Brain microvascular endothelial cell (primary cell): ENCODE results near the gene DCLRE1A.
"Not testable (repeated sequence)": the region's sequence is repeated elsewhere in the genome, so short reads cannot be mapped to it uniquely, and the experiment has no call there.

ENCODE experiments used
- DNase-seq: peaks from one replicate; pipeline ENCODE4 v3.0.0-alpha.2; 2020
- H3K27ac ChIP-seq: fragments of 250-450 bp; sonication (Bioruptor Pico); 2 replicates; pipeline ENCODE4 v1.5.1; 2020; ENCODE audit warnings: mild to moderate bottlenecking, moderate library complexity
- H3K27me3 ChIP-seq: fragments of 250-450 bp; sonication (Bioruptor Pico); replicated peaks from 2 replicates; pipeline ENCODE4 v1.5.1; 2020; ENCODE audit warnings: mild to moderate bottlenecking
- H3K36me3 ChIP-seq: fragments of 250-450 bp; sonication (Bioruptor Pico); replicated peaks from 2 replicates; pipeline ENCODE4 v1.5.1; 2020; ENCODE audit warnings: mild to moderate bottlenecking
- H3K4me3 ChIP-seq: 2 replicates; pipeline ENCODE4 v1.5.1; 2011; ENCODE audit warnings: low read depth, mild to moderate bottlenecking, control low read depth, low read length, moderate library complexity
- in situ Hi-C: cut with HindIII; loops from 2 replicates; pipeline ENCODE4 v1.10.0; 2017; ENCODE audit warnings: low sequenced_read_pairs, low pct_ligation_motif_present
- TF ChIP-seq, protein P1 (sequence below): IDR thresholded peaks from 2 replicates; pipeline ENCODE4 v1.5.1; 2011; ENCODE audit warnings: low read depth, mild to moderate bottlenecking, moderate library complexity, low read length, control low read depth, inconsistent platforms; ENCODE audit errors: missing control alignments

The DCLRE1A gene

DNA sequence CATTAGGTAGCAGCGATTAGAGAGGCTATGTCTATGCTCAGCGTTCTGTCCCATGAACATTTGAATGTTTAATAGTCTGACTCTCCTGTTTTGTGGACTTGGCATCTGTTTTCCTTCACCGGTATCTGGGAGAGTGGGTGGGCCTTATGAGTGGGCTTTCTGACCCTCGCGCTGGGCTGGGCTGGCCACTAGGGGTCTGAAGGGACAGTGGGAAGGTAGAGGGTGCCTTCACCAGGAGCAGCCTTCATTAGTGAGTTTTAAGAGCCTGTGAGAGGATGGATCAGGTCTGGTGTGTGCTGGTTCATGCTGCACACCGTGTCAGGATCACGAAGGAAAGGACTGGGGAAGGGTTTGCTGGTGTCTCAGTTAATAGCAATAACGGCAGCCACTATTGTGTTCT, 33.4 kb downstream of the DCLRE1A start:
- DNase-seq, result no peak
- TF ChIP-seq, protein P1, sequence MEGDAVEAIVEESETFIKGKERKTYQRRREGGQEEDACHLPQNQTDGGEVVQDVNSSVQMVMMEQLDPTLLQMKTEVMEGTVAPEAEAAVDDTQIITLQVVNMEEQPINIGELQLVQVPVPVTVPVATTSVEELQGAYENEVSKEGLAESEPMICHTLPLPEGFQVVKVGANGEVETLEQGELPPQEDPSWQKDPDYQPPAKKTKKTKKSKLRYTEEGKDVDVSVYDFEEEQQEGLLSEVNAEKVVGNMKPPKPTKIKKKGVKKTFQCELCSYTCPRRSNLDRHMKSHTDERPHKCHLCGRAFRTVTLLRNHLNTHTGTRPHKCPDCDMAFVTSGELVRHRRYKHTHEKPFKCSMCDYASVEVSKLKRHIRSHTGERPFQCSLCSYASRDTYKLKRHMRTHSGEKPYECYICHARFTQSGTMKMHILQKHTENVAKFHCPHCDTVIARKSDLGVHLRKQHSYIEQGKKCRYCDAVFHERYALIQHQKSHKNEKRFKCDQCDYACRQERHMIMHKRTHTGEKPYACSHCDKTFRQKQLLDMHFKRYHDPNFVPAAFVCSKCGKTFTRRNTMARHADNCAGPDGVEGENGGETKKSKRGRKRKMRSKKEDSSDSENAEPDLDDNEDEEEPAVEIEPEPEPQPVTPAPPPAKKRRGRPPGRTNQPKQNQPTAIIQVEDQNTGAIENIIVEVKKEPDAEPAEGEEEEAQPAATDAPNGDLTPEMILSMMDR, result peak; percentile 51
- in situ Hi-C loops, result no loop called here
- Histone ChIP-seq H3K27ac (no peak overlapping the region), H3K4me3 (no peak overlapping the region), H3K27me3 (no peaks in the 10 kb centered on the region), H3K36me3 (no peaks in the 10 kb centered on the region)

DNA sequence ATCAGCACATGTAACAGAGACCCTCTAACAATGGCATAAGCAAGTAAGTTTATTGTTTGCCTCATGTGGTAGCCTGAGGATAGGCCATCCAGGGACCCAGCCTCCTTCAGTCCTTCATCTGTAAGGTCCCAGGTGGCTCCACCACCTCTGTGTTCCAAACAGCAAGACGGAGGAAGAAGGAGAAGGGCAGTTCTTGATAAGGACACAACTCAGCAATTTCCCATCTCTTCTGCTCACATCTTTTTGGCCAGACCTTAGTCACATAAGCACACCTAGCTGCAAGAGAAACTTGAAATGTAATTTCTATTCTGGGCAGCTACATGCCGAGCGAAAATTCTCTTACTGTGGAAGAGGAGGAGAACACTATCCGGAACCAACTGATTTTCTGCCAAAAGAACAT, 33.9 kb downstream of the DCLRE1A start:
- H3K4me3 ChIP-seq, result no peak overlapping the region
- H3K27ac ChIP-seq, result no peak overlapping the region
- DNase-seq, result no peak
- H3K27me3 ChIP-seq, result no peaks in the 10 kb centered on the region
- TF ChIP-seq, protein P1, result no peak
- H3K36me3 ChIP-seq, result no peaks in the 10 kb centered on the region
- in situ Hi-C loops, result no loop called here

- H3K36me3 ChIP-seq, H3K27ac ChIP-seq, in situ Hi-C loops, H3K27me3 ChIP-seq, DNase-seq, H3K4me3 ChIP-seq: not testable (repeated sequence)
These were observed 39.2 kb downstream of the DCLRE1A start for GRCh38 chr10:113814700-113815099.

DNA sequence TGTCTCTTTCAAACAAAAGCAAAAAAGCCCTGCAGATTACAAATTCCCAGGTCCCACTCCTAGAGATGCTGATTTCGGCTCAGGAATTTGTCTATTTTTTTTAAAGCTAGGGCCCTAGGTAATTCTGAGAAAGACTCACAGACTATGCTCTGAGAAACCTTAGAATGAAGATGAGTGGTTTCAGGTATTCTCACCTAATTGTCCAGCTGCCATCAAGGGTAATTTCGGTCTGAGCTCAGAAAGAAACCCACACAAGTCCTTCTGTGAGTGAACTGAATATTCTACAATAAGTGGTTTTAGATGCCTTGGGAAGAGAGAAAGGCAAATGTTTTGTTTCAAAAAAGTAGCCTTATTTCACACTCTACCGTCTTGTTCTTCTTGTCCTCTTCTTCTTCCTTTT, 45.7 kb downstream of the DCLRE1A start:
- Histone ChIP-seq H3K4me3 (no peak overlapping the region), H3K36me3 (no peaks in the 10 kb centered on the region), H3K27me3 (no peaks in the 10 kb centered on the region), H3K27ac (no peak overlapping the region)
- DNase-seq, result no peak
- in situ Hi-C loops, result no loop called here
- TF ChIP-seq, protein P1, result no peak

DNA sequence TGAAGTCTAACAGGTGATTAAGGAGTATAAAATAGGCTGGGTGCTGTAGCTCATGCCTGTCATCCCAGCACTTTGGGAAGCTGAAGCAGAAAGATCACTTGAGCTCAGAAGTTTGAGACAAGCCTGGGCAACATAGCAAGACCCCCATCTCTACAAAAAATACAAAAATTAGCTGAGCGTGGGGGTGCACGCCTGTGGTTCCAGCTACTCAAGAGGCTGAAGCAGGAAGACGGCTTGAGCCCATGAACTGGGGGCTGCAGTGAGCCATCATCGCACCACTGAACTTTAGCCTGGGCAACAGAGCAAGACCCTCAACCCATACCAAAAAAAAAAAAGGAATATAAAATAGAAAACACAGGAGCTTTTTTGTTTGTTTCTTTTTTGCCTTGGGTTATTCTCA, 47.4 kb downstream of the DCLRE1A start:
- H3K27ac ChIP-seq, result no peak overlapping the region
- TF ChIP-seq, protein P1, result no peak
- in situ Hi-C loops, result no loop called here

DNA sequence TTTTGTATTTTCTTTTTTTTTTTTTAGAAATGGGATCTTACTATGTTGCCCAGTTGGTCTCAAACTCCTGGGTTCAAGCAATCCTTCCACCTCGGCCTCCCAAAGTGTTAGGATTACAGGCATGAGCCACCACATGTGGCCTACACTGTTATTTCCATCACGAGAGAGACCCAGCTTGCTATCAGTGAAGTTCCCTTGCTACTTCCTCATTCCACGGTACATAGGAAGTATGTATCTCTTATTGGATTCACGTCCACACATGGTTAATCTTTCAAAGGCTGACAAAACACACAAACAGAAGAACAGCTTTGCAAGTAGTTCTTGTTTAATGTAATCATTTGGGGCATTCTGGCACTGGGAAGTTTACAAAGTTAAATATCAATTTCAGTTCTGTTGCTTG, 50.9 kb downstream of the DCLRE1A start:
- Histone ChIP-seq H3K4me3 (no peak overlapping the region), H3K27me3 (no peaks in the 10 kb centered on the region), H3K36me3 (no peaks in the 10 kb centered on the region), H3K27ac (no peak overlapping the region)
- in situ Hi-C loops, result no loop called here
- TF ChIP-seq, protein P1, result no peak
- no peak for DNase-seq

More for the DNA sequence above, 47.4 kb downstream of the DCLRE1A start:
- Histone ChIP-seq H3K36me3 (no peaks in the 10 kb centered on the region), H3K27me3 (no peaks in the 10 kb centered on the region), H3K4me3 (no peak overlapping the region)
- no peak for DNase-seq
